Measurements from ENCODE around the gene OSTC.

OSTC gene

GRCh38 chr4:108650212-108651013 is at the start of gene OSTC:
Gene OSTC (plus strand): TSS chr4:108650599. CDS start chr4:108650656, 57 bp downstream.
- Mint-ChIP-seq H3K36me3 (peaks cover 31% of the 10 kb centered on the region), H3K4me3 (peak within 1 kb of the TSS; percentile 91), H3K9me3 (no peaks in the 10 kb centered on the region), H3K4me1 (peaks cover 31% of the 10 kb centered on the region), H3K27ac (peak within 1 kb of the TSS; percentile 98)
- ATAC-seq (peak; percentile 95), DNase-seq (ENCODE audit: low spot score in 2 of 2) (peak; percentile 87 to 96)

GRCh38 chr4:108601106-108601505 is 49.3 kb upstream of the OSTC start:
- DNase-seq (ENCODE audit: low spot score in 2 of 2) (no peak), ATAC-seq (no peak)
- no peak overlapping the region for H3K4me3 Mint-ChIP-seq
- peaks cover 12% of the 10 kb centered on the region for H3K4me1 Mint-ChIP-seq
- peak overlapping the region; percentile 60 for H3K27ac Mint-ChIP-seq
- H3K36me3 Mint-ChIP-seq, result peaks cover 3% of the 10 kb centered on the region
- H3K9me3 Mint-ChIP-seq, result peaks cover under 1% of the 10 kb centered on the region

GRCh38 chr4:108601532-108601931 is 48.9 kb upstream of the OSTC start:
- Mint-ChIP-seq H3K27ac (peak overlapping the region; percentile 60), H3K36me3 (peaks cover 5% of the 10 kb centered on the region), H3K9me3 (peaks cover 2% of the 10 kb centered on the region), H3K4me3 (no peak overlapping the region), H3K4me1 (peaks cover 12% of the 10 kb centered on the region)
- ATAC-seq, result peak; percentile 62
- DNase-seq (ENCODE audit: low spot score in 2 of 2), result no peak

GRCh38 chr4:108602163-108602562 is 48.2 kb upstream of the OSTC start:
- peaks cover 2% of the 10 kb centered on the region for H3K9me3 Mint-ChIP-seq
- H3K4me1 Mint-ChIP-seq, result peaks cover 12% of the 10 kb centered on the region
- no peak for DNase-seq (ENCODE audit: low spot score in 2 of 2)
- H3K36me3 Mint-ChIP-seq, result peaks cover 5% of the 10 kb centered on the region
- no peak for ATAC-seq
- H3K27ac Mint-ChIP-seq, result no peak overlapping the region
- H3K4me3 Mint-ChIP-seq, result no peak overlapping the region

- H3K4me3 Mint-ChIP-seq, result no peak overlapping the region
- no peak for DNase-seq (ENCODE audit: low spot score in 2 of 2)
- peaks cover under 1% of the 10 kb centered on the region for H3K4me1 Mint-ChIP-seq
- ATAC-seq, result no peak
- no peak overlapping the region for H3K27ac Mint-ChIP-seq
- H3K9me3 Mint-ChIP-seq, result peaks cover 2% of the 10 kb centered on the region
- peaks cover 5% of the 10 kb centered on the region for H3K36me3 Mint-ChIP-seq
Measured at GRCh38 chr4:108607079-108607815, 43.2 kb upstream of the OSTC start.

GRCh38 chr4:108611365-108611764 is 39.0 kb upstream of the OSTC start:
- H3K4me3 Mint-ChIP-seq, result no peak overlapping the region
- DNase-seq (ENCODE audit: low spot score in 2 of 2) (no peak), ATAC-seq (no peak)
- H3K4me1 Mint-ChIP-seq, result no peaks in the 10 kb centered on the region
- no peak overlapping the region for H3K27ac Mint-ChIP-seq
- H3K9me3 Mint-ChIP-seq, result peaks cover 4% of the 10 kb centered on the region
- H3K36me3 Mint-ChIP-seq, result peaks cover under 1% of the 10 kb centered on the region

GRCh38 chr4:108612365-108612764 is 38.0 kb upstream of the OSTC start:
- H3K4me1 Mint-ChIP-seq, result no peaks in the 10 kb centered on the region
- no peak overlapping the region for H3K4me3 Mint-ChIP-seq
- no peaks in the 10 kb centered on the region for H3K36me3 Mint-ChIP-seq
- ATAC-seq (no peak), DNase-seq (ENCODE audit: low spot score in 2 of 2) (no peak)
- peaks cover 4% of the 10 kb centered on the region for H3K9me3 Mint-ChIP-seq
- H3K27ac Mint-ChIP-seq, result no peak overlapping the region

GRCh38 chr4:108619372-108620100 is 30.9 kb upstream of the OSTC start:
- DNase-seq (ENCODE audit: low spot score in 2 of 2) (no peak), ATAC-seq (peak; percentile 2)
- Mint-ChIP-seq H3K4me3 (peak overlapping the region; percentile 92), H3K27ac (peak overlapping the region; percentile 97), H3K9me3 (peaks cover 4% of the 10 kb centered on the region), H3K4me1 (peaks cover 39% of the 10 kb centered on the region), H3K36me3 (peaks cover 45% of the 10 kb centered on the region)

GRCh38 chr4:108620101-108620932 is 30.1 kb upstream of the OSTC start, which contains the start of gene RPL34:
Gene RPL34 (plus strand): TSS chr4:108620576. CDS start chr4:108621960, 1,384 bp downstream.
- Mint-ChIP-seq H3K4me3 (peak within 1 kb of the TSS; percentile 92), H3K36me3 (peaks cover 53% of the 10 kb centered on the region), H3K9me3 (peaks cover 4% of the 10 kb centered on the region), H3K27ac (peak within 1 kb of the TSS; percentile 97), H3K4me1 (peaks cover 39% of the 10 kb centered on the region)
- ATAC-seq (peak; percentile 98), DNase-seq (ENCODE audit: low spot score in 2 of 2) (peak; percentile 80 to 96)

GRCh38 chr4:108620933-108621905 is 29.2 kb upstream of the OSTC start:
- DNase-seq (ENCODE audit: low spot score in 2 of 2) (no peak), ATAC-seq (no peak)
- Mint-ChIP-seq H3K27ac (peak overlapping the region; percentile 97), H3K4me3 (peak overlapping the region; percentile 92), H3K4me1 (peaks cover 39% of the 10 kb centered on the region), H3K9me3 (no peaks in the 10 kb centered on the region), H3K36me3 (peaks cover 62% of the 10 kb centered on the region)

GRCh38 chr4:108622022-108622421 is 28.4 kb upstream of the OSTC start:
- Mint-ChIP-seq H3K4me1 (peaks cover 39% of the 10 kb centered on the region), H3K4me3 (peak overlapping the region; percentile 92), H3K9me3 (no peaks in the 10 kb centered on the region), H3K36me3 (peaks cover 70% of the 10 kb centered on the region), H3K27ac (peak overlapping the region; percentile 97)
- peak; percentile 67 for ATAC-seq
- DNase-seq (ENCODE audit: low spot score in 2 of 2), result no peak

GRCh38 chr4:108622828-108623227 is 27.6 kb upstream of the OSTC start:
- Mint-ChIP-seq H3K4me3 (peak overlapping the region; percentile 92), H3K9me3 (no peaks in the 10 kb centered on the region), H3K4me1 (peaks cover 39% of the 10 kb centered on the region), H3K27ac (peak overlapping the region; percentile 97), H3K36me3 (peaks cover 78% of the 10 kb centered on the region)
- ATAC-seq, result no peak
- no peak for DNase-seq (ENCODE audit: low spot score in 2 of 2)

GRCh38 chr4:108624263-108625056 is 25.9 kb upstream of the OSTC start:
- H3K36me3 Mint-ChIP-seq, result peaks cover 94% of the 10 kb centered on the region
- H3K27ac Mint-ChIP-seq, result peak overlapping the region; percentile 97
- H3K4me3 Mint-ChIP-seq, result peak overlapping the region; percentile 92
- no peak for ATAC-seq
- no peaks in the 10 kb centered on the region for H3K9me3 Mint-ChIP-seq
- peaks cover 31% of the 10 kb centered on the region for H3K4me1 Mint-ChIP-seq
- no peak for DNase-seq (ENCODE audit: low spot score in 2 of 2)
